ENCODE measurements around the gene RNF14.

The RNF14 gene

DNA sequence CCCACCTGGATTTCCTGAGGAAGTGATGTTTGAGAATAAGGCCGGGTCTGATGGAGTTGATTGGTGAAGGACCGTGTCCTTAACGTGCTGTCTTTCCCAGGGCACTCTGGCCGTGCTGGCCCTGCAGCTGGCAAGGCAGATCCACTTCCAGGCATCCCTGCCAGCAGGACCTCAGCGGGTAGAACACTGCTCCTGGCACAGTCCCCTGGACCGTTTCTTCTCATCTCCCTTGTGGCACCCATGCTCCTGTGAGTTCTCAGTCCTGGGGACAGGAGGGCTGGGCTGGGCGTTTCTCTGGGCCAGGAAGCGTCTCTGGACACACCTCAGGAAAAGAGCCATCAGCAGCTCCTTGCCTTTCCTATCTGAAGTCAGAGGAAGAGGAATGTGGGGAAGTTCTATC, 40.9 kb upstream of the RNF14 start (continued):
- TF ChIP-seq, protein P1, sequence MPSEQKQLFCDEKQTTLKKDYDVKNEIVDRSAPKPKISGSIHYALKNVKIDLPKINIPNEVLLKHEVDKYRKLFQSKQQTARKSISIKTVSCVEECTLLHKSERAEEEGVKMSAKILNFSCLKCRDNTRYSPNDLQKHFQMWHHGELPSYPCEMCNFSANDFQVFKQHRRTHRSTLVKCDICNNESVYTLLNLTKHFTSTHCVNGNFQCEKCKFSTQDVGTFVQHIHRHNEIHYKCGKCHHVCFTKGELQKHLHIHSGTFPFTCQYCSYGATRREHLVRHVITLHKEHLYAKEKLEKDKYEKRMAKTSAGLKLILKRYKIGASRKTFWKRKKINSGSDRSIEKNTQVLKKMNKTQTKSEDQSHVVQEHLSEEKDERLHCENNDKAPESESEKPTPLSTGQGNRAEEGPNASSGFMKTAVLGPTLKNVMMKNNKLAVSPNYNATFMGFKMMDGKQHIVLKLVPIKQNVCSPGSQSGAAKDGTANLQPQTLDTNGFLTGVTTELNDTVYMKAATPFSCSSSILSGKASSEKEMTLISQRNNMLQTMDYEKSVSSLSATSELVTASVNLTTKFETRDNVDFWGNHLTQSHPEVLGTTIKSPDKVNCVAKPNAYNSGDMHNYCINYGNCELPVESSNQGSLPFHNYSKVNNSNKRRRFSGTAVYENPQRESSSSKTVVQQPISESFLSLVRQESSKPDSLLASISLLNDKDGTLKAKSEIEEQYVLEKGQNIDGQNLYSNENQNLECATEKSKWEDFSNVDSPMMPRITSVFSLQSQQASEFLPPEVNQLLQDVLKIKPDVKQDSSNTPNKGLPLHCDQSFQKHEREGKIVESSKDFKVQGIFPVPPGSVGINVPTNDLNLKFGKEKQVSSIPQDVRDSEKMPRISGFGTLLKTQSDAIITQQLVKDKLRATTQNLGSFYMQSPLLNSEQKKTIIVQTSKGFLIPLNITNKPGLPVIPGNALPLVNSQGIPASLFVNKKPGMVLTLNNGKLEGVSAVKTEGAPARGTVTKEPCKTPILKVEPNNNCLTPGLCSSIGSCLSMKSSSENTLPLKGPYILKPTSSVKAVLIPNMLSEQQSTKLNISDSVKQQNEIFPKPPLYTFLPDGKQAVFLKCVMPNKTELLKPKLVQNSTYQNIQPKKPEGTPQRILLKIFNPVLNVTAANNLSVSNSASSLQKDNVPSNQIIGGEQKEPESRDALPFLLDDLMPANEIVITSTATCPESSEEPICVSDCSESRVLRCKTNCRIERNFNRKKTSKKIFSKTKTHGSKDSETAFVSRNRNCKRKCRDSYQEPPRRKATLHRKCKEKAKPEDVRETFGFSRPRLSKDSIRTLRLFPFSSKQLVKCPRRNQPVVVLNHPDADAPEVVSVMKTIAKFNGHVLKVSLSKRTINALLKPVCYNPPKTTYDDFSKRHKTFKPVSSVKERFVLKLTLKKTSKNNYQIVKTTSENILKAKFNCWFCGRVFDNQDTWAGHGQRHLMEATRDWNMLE (tag by site-specific recombination; conservative IDR thresholded peaks at IDR 0.05; ENCODE audit: low read depth), result no peak

DNA sequence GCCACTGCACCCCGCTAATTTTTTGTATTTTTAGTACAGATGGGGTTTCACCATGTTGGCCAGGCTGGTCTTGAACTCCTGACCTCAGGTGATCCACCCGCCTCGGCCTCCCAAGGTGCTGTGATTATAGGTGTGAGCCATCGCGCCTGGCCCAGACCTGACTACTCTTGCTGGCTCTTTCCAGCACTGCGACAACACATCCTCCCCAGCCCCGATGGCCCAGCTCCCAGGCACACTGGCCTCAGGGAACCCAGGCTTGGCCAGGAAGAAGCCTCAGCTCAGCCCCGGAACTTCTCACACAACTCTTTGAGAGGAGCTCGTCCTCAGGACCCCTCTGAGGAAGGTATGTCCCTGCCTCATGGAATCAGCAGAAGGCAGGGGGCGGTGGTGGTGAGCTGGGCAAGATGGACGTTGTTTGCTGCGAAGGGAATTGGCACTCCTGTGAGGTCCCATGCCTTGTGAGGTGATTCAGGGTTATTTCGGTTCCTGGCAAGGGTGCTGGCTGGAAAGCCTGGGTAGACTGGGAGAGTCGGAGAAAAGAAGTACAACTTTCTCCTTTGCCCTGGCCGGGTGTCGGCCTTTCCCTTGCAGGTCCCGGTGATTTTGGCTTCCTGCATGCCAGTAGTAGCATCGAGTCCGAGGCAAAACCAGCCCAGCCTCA, 39.4 kb upstream of the RNF14 start:
- Histone ChIP-seq H3K27ac (ENCODE audit: extremely low read depth, low read depth, low read length) (no peak overlapping the region), H3K4me1 (ENCODE audit: control insufficient read depth, insufficient read depth, low read length) (no peaks in the 10 kb centered on the region), H3K36me3 (ENCODE audit: control insufficient read depth in 2 of 2, insufficient read depth in 1 of 2, low read length in 2 of 2) (peaks cover 29 to 88% of the 10 kb centered on the region in 2 experiments), H3K4me3 (ENCODE audit: low read depth, low read length) (no peak overlapping the region), H3K9me3 (ENCODE audit: control insufficient read depth, insufficient read depth, low read depth, low read length) (no peaks in the 10 kb centered on the region)
- TF ChIP-seq ZNF561 (tag by site-specific recombination; IDR thresholded peaks at IDR 0.05; ENCODE audit: borderline replicate concordance) (no peak), ZNF223 (tag by site-specific recombination; IDR thresholded peaks at IDR 0.05) (no peak), KLF10 (tag by site-specific recombination; IDR thresholded peaks at IDR 0.05) (no peak), ZNF221 (tag by site-specific recombination; IDR thresholded peaks at IDR 0.05; ENCODE audit: borderline replicate concordance) (no peak), ZSCAN23 (tag by site-specific recombination; IDR thresholded peaks at IDR 0.05) (no peak), KLF16 (tag by site-specific recombination; IDR thresholded peaks at IDR 0.05) (no peak), ZNF610 (tag by site-specific recombination; IDR thresholded peaks at IDR 0.05; ENCODE audit: borderline replicate concordance) (no peak), ZNF544 (tag by site-specific recombination; IDR thresholded peaks at IDR 0.05) (no peak), ZNF211 (tag by site-specific recombination; IDR thresholded peaks at IDR 0.05; ENCODE audit: low read depth) (no peak), ZNF391 (tag by site-specific recombination; IDR thresholded peaks at IDR 0.05; ENCODE audit: borderline replicate concordance, low read depth) (no peak), ZFP41 (tag by site-specific recombination; IDR thresholded peaks at IDR 0.05; ENCODE audit: borderline replicate concordance) (no peak), ZNF404 (tag by site-specific recombination; IDR thresholded peaks at IDR 0.05) (no peak), ZNF623 (tag by site-specific recombination; IDR thresholded peaks at IDR 0.05) (no peak), ZNF677 (tag by site-specific recombination; IDR thresholded peaks at IDR 0.05) (no peak)
- TF ChIP-seq, protein P2, sequence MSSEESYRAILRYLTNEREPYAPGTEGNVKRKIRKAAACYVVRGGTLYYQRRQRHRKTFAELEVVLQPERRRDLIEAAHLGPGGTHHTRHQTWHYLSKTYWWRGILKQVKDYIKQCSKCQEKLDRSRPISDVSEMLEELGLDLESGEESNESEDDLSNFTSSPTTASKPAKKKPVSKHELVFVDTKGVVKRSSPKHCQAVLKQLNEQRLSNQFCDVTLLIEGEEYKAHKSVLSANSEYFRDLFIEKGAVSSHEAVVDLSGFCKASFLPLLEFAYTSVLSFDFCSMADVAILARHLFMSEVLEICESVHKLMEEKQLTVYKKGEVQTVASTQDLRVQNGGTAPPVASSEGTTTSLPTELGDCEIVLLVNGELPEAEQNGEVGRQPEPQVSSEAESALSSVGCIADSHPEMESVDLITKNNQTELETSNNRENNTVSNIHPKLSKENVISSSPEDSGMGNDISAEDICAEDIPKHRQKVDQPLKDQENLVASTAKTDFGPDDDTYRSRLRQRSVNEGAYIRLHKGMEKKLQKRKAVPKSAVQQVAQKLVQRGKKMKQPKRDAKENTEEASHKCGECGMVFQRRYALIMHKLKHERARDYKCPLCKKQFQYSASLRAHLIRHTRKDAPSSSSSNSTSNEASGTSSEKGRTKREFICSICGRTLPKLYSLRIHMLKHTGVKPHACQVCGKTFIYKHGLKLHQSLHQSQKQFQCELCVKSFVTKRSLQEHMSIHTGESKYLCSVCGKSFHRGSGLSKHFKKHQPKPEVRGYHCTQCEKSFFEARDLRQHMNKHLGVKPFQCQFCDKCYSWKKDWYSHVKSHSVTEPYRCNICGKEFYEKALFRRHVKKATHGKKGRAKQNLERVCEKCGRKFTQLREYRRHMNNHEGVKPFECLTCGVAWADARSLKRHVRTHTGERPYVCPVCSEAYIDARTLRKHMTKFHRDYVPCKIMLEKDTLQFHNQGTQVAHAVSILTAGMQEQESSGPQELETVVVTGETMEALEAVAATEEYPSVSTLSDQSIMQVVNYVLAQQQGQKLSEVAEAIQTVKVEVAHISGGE (tag by site-specific recombination; conservative IDR thresholded peaks at IDR 0.05; ENCODE audit: low read depth), result no peak
- TF ChIP-seq, protein P3, sequence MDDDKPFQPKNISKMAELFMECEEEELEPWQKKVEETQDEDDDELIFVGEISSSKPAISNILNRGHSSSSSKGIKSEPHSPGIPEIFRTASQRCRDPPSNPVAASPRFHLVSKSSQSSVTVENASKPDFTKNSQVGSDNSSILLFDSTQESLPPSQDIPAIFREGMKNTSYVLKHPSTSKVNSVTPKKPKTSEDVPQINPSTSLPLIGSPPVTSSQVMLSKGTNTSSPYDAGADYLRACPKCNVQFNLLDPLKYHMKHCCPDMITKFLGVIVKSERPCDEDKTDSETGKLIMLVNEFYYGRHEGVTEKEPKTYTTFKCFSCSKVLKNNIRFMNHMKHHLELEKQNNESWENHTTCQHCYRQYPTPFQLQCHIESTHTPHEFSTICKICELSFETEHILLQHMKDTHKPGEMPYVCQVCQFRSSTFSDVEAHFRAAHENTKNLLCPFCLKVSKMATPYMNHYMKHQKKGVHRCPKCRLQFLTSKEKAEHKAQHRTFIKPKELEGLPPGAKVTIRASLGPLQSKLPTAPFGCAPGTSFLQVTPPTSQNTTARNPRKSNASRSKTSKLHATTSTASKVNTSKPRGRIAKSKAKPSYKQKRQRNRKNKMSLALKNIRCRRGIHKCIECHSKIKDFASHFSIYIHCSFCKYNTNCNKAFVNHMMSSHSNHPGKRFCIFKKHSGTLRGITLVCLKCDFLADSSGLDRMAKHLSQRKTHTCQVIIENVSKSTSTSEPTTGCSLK (tag by site-specific recombination; IDR thresholded peaks at IDR 0.05), result no peak
- TF ChIP-seq, protein P4, sequence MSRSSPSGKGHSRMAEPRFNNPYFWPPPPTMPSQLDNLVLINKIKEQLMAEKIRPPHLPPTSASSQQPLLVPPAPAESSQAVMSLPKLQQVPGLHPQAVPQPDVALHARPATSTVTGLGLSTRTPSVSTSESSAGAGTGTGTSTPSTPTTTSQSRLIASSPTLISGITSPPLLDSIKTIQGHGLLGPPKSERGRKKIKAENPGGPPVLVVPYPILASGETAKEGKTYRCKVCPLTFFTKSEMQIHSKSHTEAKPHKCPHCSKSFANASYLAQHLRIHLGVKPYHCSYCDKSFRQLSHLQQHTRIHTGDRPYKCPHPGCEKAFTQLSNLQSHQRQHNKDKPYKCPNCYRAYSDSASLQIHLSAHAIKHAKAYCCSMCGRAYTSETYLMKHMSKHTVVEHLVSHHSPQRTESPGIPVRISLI (tag by site-specific recombination; IDR thresholded peaks at IDR 0.05), result no peak
- CTCF ChIA-PET, result no interaction called here
- POLR2A ChIA-PET, result no interaction called here

Measured in HEK293 (cell line).